Hypothalamus (tissue), 51 donors: ENCODE measurements around the gene NR2C1.

ENCODE experiments used
- DNase-seq, 51 donors: peaks; one replicate each; lab custom pipeline; 2025; lab: John Stamatoyannopoulos, UW

Gene NR2C1

GRCh38 chr12:95088379-95088778 is 15.0 kb upstream of the NR2C1 start:
- no peak for DNase-seq

GRCh38 chr12:95085612-95086011 is 12.2 kb upstream of the NR2C1 start:
- DNase-seq = no peak

GRCh38 chr12:95083938-95084337 is 10.5 kb upstream of the NR2C1 start:
- no peak for DNase-seq

- no peak for DNase-seq
Observed at GRCh38 chr12:95083471-95083870, 10.1 kb upstream of the NR2C1 start.

GRCh38 chr12:95077341-95077740 is 3.9 kb upstream of the NR2C1 start:
- no peak for DNase-seq

- DNase-seq = no peak
Observed at GRCh38 chr12:95074766-95075165, 1.3 kb upstream of the NR2C1 start.

GRCh38 chr12:95073698-95074520 is 491 bp upstream of the NR2C1 start:
- DNase-seq = peak in 2 of 51 donors; percentile 3 to 12

GRCh38 chr12:95070378-95070777 is 3.0 kb downstream of the NR2C1 start:
- no peak for DNase-seq

- DNase-seq = no peak
Observed at GRCh38 chr12:95066091-95066855, 7.1 kb downstream of the NR2C1 start.

- DNase-seq = no peak
Observed at GRCh38 chr12:95060951-95061350, 12.5 kb downstream of the NR2C1 start.

- DNase-seq = no peak
Observed at GRCh38 chr12:95059984-95060383, 13.4 kb downstream of the NR2C1 start.

GRCh38 chr12:95057424-95057823 is 16.0 kb downstream of the NR2C1 start:
- DNase-seq = no peak

- no peak for DNase-seq
Observed at GRCh38 chr12:95055057-95055456, 18.4 kb downstream of the NR2C1 start.

GRCh38 chr12:95054206-95054605 is 19.2 kb downstream of the NR2C1 start:
- DNase-seq = no peak

GRCh38 chr12:95051241-95051640 is 22.2 kb downstream of the NR2C1 start:
- no peak for DNase-seq

- no peak for DNase-seq
Observed at GRCh38 chr12:95037906-95038305, 35.5 kb downstream of the NR2C1 start.

- DNase-seq = no peak
Observed at GRCh38 chr12:95034750-95035149, 38.7 kb downstream of the NR2C1 start.

GRCh38 chr12:95022477-95022876 is 50.9 kb downstream of the NR2C1 start:
- no peak for DNase-seq

GRCh38 chr12:95017482-95017881 is 55.9 kb downstream of the NR2C1 start:
- DNase-seq = no peak

GRCh38 chr12:95016120-95016519 is 57.3 kb downstream of the NR2C1 start:
- no peak for DNase-seq

- DNase-seq = no peak
Observed at GRCh38 chr12:95014554-95014953, 58.9 kb downstream of the NR2C1 start.

GRCh38 chr12:95006206-95006605 is 67.2 kb downstream of the NR2C1 start:
- DNase-seq = no peak
